Adrenal gland (tissue), 12 donors: ENCODE measurements around the gene ZNF222. TPM values are rescaled to one million over a fixed set of nuclear protein-coding genes. Genes with fewer than 3 reads are reported as not detected.
A peak's percentile ranks its signal among the peaks of the same experiment; 100 is the strongest.

ENCODE experiments used
- DNase-seq, 7 donors: peaks; one replicate each; pipeline ENCODE4 v3.0.0-alpha.2; 2019 to 2020
- H3K27ac ChIP-seq, 5 donors: fragments of 200-600 bp; sonication (generic) in 4 of 5; 1 replicate in 3 of 5; 2 replicates in 2 of 5; pipeline versions ENCODE4 v1.5.1 to v1.8.0; 2016 to 2020; ENCODE audit warnings: mild to moderate bottlenecking in 1 of 5
- H3K27me3 ChIP-seq: fragments of 200-600 bp; 2 replicates; pipeline ENCODE4 v1.8.0; 2021
- H3K36me3 ChIP-seq, 2 donors: fragments of 200-600 bp; replicated peaks in 1 of 2; 1 replicate in 1 of 2; 2 replicates in 1 of 2; pipeline versions ENCODE4 v1.5.1 to v1.8.0; 2018 to 2022
- H3K4me1 ChIP-seq, 2 donors: fragments of 200-600 bp; replicated peaks in 1 of 2; 1 replicate in 1 of 2; 2 replicates in 1 of 2; pipeline versions ENCODE4 v1.5.1 to v1.8.0; 2018 to 2021
- H3K4me3 ChIP-seq, 4 donors: fragments of 200-600 bp; sonication (generic) in 3 of 4; one replicate each; pipeline ENCODE4 v1.5.1; 2016 to 2018
- H3K9me3 ChIP-seq, 3 donors: fragments of 200-600 bp; sonication (generic) in 1 of 3; replicated peaks in 1 of 3; 1 replicate in 2 of 3; 2 replicates in 1 of 3; pipeline versions ENCODE4 v1.5.1 to v1.8.0; 2016 to 2021
- CTCF ChIP-seq, 6 experiments: fragments of 450-650 bp in 4 of 6; fragments of 200-600 bp in 2 of 6; sonication (generic) in 1 of 6; IDR thresholded peaks; 1 replicate in 5 of 6; 2 replicates in 1 of 6; pipeline versions ENCODE4 v1.5.1 to v1.8.0; 2016 to 2021; ENCODE audit warnings: antibody characterized with exemption in 6 of 6, mild to moderate bottlenecking in 2 of 6, moderate library complexity in 1 of 6
- POLR2A ChIP-seq, 2 donors: fragments of 450-650 bp; IDR thresholded peaks; one replicate each; pipeline ENCODE4 v1.6.1; 2017; ENCODE audit warnings: antibody characterized with exemption in 2 of 2, mild to moderate bottlenecking in 2 of 2, moderate library complexity in 1 of 2
- WGBS, 4 donors: extraction: QIAGEN DNeasy Blood & Tissue Kit in 2 of 4; methylation state at CpG; one replicate each; pipeline versions ENCODE4 v1.1.5 to v1.1.7; 2013 to 2017; 5-methylcytosine and 5-hydroxymethylcytosine counted together
- intact Hi-C, 2 donors: fragments of 100-400 bp; cut with DNase I; formaldehyde crosslinking; loops; one replicate each; pipeline versions ENCODE4 v1.14.1 to v1.15.0; 2022 to 2023
- polyA plus RNA-seq, 3 donors: library from polyadenylated mRNA; stranded (reverse); fragments of 200-250 nt in 2 of 3; fragments of 350-450 nt in 1 of 3; fragmentation: Illumina TruSeq in 1 of 3; extraction: RNeasy Lipid Tissue Mini Kit (QIAGEN cat#74804) in 1 of 3; gene quantifications; one replicate each; pipeline ENCODE4 v1.2.3, GENCODE V29; 2013 to 2014
- total RNA-seq, 9 donors: library from RNA; depleted of rRNA in 4 of 9; stranded (reverse); fragments of >200 nt in 4 of 9; fragments of 120-200 nt in 1 of 9; fragmentation: NEBNext Ultra II Directional in 1 of 9; extraction: Animal tissue kit (Norgen Biotek cat#: 25700) in 1 of 9; gene quantifications; one replicate each; pipeline versions ENCODE4 v1.1.0 to v1.2.4, GENCODE V29; 2013 to 2023
- donor health status: healthy with polysubstance abuse.
- donor health status: Bipolar disorder and iron deficiency.
- donor health status: DM: yes; HTN: yes; CAD: no.
- donor health status: DM: no; HTN: no; CAD: no.
- donor health status: DM: no; HTN: no; CAD: no.
- donor health status: DM: yes; HTN: yes; CAD: no.

ZNF222 gene
- total and polyA plus RNA-seq, 12 donors = 2.3 to 10.9 (median 4.5) TPM

GRCh38 chr19:44002212-44002565 lies 23.0 kb upstream of the ZNF222 start:
- DNase-seq = no peak
- Histone ChIP-seq H3K4me1 (peaks cover 3 to 13% of the 10 kb centered on the region in 2 donors), H3K27me3 (no peaks in the 10 kb centered on the region), H3K9me3 (no peaks in the 10 kb centered on the region), H3K36me3 (no peaks in the 10 kb centered on the region), H3K4me3 (peak overlapping the region in 3 of 4 donors; percentile 44 to 80 (median 78)), H3K27ac (peak overlapping the region in 2 of 5 donors; percentile 71 to 74)
- TF ChIP-seq POLR2A (IDR thresholded peaks at IDR 0.05) (no peak), CTCF (IDR thresholded peaks at IDR 0.05) (no peak)
- intact Hi-C loops = no loop called here
- 8 to 10% (median 9%) methylated on average over 8 of the region's 8 CpGs for WGBS, 4 donors

- Histone ChIP-seq H3K4me1 (peaks cover 3 to 13% of the 10 kb centered on the region in 2 donors), H3K27ac (peak within 1 kb of the TSS in 4 of 5 donors; percentile 30 to 88 (median 68)), H3K36me3 (peaks cover 0 to 1% of the 10 kb centered on the region in 2 donors), H3K4me3 (peak within 1 kb of the TSS; percentile 44 to 93 (median 68)), H3K27me3 (no peaks in the 10 kb centered on the region), H3K9me3 (no peaks in the 10 kb centered on the region)
- DNase-seq = peak; percentile 91 to 98 (median 95)
- 0 to 1% (median 0%) methylated on average over 35 to 48 of the region's 48 CpGs for WGBS, 4 donors
- no peak for TF ChIP-seq CTCF (IDR thresholded peaks at IDR 0.05)
- TF ChIP-seq POLR2A (IDR thresholded peaks at IDR 0.05) = no peak
- intact Hi-C loops = no loop called here
Measured at GRCh38 chr19:44002566-44003460, 22.4 kb upstream of the ZNF222 start, which contains the start of gene ZNF230. Gene ZNF230, plus strand, starts transcription at chr19:44002957. Its CDS starts 4,122 bp downstream, at chr19:44007079.

- peak in 4 of 7 donors; percentile 16 to 28 (median 22) for DNase-seq
- TF ChIP-seq CTCF (IDR thresholded peaks at IDR 0.05) (no peak), POLR2A (IDR thresholded peaks at IDR 0.05) (no peak)
- no peaks in the 10 kb centered on the region for H3K9me3 ChIP-seq
- 2 to 3% (median 3%) methylated on average over 5 to 15 of the region's 15 CpGs for WGBS, 4 donors
- H3K4me3 ChIP-seq = peak overlapping the region in 3 of 4 donors; percentile 44 to 80 (median 56)
- H3K27me3 ChIP-seq = no peaks in the 10 kb centered on the region
- H3K4me1 ChIP-seq = peaks cover 3 to 13% of the 10 kb centered on the region in 2 donors
- H3K27ac ChIP-seq = peak overlapping the region in 2 of 5 donors; percentile 71 to 88
- intact Hi-C loops = no loop called here
- peaks cover 0 to 7% of the 10 kb centered on the region in 2 donors for H3K36me3 ChIP-seq
Measured at GRCh38 chr19:44003461-44004009, 21.6 kb upstream of the ZNF222 start.

GRCh38 chr19:44005973-44006372 lies 19.2 kb upstream of the ZNF222 start:
- WGBS, 4 donors = 77 to 89% (median 78%) methylated on average over 1 of the region's 1 CpG
- Histone ChIP-seq H3K4me1 (peaks cover 3 to 13% of the 10 kb centered on the region in 2 donors), H3K27ac (no peak overlapping the region), H3K27me3 (no peaks in the 10 kb centered on the region), H3K36me3 (peaks cover 4 to 32% of the 10 kb centered on the region in 2 donors), H3K9me3 (peaks cover 0 to 18% (median 0%) of the 10 kb centered on the region in 3 donors), H3K4me3 (no peak overlapping the region)
- no peak for DNase-seq
- TF ChIP-seq CTCF (IDR thresholded peaks at IDR 0.05) = no peak
- no peak for TF ChIP-seq POLR2A (IDR thresholded peaks at IDR 0.05)
- intact Hi-C loops = no loop called here
